GM23248 (cell line): ENCODE data around the gene CKS1B.

Source experiments
- EZH2 ChIP-seq: fragments of 200-600 bp; sonication (generic); IDR thresholded peaks from 2 replicates; pipeline ENCODE4 v1.6.1; 2018; ENCODE audit warnings: antibody characterized with exemption, mild to moderate bottlenecking; ENCODE audit not compliant: insufficient read depth, poor library complexity, severe bottlenecking
- EZH2phosphoT487 ChIP-seq: fragments of 200-600 bp; sonication (generic); IDR thresholded peaks from 2 replicates; pipeline ENCODE4 v1.6.1; 2018; ENCODE audit warnings: antibody characterized with exemption, moderate library complexity, mild to moderate bottlenecking, low read depth; ENCODE audit not compliant: insufficient read depth

- no peak for TF ChIP-seq EZH2
- TF ChIP-seq EZH2phosphoT487, result no peak
Observed at GRCh38 chr1:154961207-154962155, 13.0 kb upstream of the CKS1B start, which contains the start of gene PYGO2.
